NOMO-1 treated with DMSO at 0.1 percent for 48 hours (cell line): ENCODE results near the gene NOSTRIN.

Source experiments
- DNase-seq: peaks from one replicate; lab custom pipeline; 2025; ENCODE audit not compliant: unreplicated experiment; lab: John Stamatoyannopoulos, UW

Gene NOSTRIN

GRCh38 chr2:168913495-168913894, 111.1 kb downstream of the NOSTRIN start:
- DNase-seq, result no peak
